ENCODE data around the gene VARS2.

VARS2 gene

DNA sequence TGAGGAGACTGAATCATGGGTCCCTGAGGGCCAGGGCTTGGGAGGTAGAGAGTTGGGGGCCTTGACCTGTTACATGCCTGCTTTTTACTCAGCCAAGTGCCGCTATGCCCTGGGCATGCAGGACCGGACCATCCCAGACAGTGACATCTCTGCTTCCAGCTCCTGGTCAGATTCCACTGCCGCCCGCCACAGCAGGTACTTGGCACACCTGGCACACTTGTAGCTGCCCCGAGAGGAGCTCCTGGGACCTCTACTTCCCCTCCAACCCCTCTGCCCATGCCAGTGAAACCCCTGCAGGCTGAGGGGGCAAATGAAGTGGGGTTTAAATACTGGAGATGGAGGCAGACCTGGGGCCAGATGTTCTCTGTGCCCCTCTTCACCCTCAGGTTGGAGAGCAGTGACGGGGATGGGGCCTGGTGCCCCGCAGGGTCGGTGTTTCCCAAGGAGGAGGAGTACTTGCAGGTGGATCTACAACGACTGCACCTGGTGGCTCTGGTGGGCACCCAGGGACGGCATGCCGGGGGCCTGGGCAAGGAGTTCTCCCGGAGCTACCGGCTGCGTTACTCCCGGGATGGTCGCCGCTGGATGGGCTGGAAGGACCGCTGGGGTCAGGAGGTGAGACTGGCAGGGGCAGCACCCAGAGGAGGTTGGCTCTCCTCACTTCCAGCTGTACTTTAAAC lies 25.1 kb upstream of the VARS2 start:
- no peaks in the 10 kb centered on the region for H3K9me3 ChIP-seq (ENCODE audit: severe bottlenecking)
- H3K4me3 ChIP-seq (ENCODE audit: low read depth, low read length) = no peak overlapping the region
- H3K27me3 ChIP-seq (ENCODE audit: insufficient read depth, low read depth, severe bottlenecking) = no peaks in the 10 kb centered on the region
- TF ChIP-seq, protein P1, sequence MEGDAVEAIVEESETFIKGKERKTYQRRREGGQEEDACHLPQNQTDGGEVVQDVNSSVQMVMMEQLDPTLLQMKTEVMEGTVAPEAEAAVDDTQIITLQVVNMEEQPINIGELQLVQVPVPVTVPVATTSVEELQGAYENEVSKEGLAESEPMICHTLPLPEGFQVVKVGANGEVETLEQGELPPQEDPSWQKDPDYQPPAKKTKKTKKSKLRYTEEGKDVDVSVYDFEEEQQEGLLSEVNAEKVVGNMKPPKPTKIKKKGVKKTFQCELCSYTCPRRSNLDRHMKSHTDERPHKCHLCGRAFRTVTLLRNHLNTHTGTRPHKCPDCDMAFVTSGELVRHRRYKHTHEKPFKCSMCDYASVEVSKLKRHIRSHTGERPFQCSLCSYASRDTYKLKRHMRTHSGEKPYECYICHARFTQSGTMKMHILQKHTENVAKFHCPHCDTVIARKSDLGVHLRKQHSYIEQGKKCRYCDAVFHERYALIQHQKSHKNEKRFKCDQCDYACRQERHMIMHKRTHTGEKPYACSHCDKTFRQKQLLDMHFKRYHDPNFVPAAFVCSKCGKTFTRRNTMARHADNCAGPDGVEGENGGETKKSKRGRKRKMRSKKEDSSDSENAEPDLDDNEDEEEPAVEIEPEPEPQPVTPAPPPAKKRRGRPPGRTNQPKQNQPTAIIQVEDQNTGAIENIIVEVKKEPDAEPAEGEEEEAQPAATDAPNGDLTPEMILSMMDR (IDR thresholded peaks at IDR 0.05; ENCODE audit: low read depth, low read length) = no peak
- peaks cover 59% of the 10 kb centered on the region for H3K36me3 ChIP-seq
- no peak for DNase-seq
- no peak overlapping the region for H3K27ac ChIP-seq

DNA sequence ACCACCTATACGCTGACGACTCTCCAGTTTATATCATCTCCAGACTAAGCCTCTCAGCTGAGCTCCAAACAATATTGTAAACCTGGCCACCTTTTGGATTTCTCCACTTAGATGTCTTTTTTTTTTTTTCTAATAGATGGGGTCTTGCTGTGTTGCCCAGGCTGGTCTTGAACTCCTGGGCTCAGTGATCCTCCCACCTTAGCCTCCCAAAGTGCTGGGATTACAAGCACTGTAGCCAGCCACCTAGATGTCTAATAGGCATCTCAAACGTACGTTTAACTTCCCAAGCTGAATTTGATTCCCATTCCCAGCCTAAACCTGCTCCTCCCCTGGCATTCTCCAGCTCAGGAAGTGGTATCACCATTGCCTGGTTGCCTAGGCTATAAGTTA lies 24.5 kb upstream of the VARS2 start:
- TF ChIP-seq, protein P1 (IDR thresholded peaks at IDR 0.05; ENCODE audit: low read depth, low read length) = no peak
- Histone ChIP-seq H3K27me3 (ENCODE audit: insufficient read depth, low read depth, severe bottlenecking) (no peaks in the 10 kb centered on the region), H3K4me3 (ENCODE audit: low read depth, low read length) (no peak overlapping the region), H3K36me3 (peaks cover 64% of the 10 kb centered on the region), H3K27ac (no peak overlapping the region), H3K9me3 (ENCODE audit: severe bottlenecking) (no peaks in the 10 kb centered on the region)
- DNase-seq = no peak

DNA sequence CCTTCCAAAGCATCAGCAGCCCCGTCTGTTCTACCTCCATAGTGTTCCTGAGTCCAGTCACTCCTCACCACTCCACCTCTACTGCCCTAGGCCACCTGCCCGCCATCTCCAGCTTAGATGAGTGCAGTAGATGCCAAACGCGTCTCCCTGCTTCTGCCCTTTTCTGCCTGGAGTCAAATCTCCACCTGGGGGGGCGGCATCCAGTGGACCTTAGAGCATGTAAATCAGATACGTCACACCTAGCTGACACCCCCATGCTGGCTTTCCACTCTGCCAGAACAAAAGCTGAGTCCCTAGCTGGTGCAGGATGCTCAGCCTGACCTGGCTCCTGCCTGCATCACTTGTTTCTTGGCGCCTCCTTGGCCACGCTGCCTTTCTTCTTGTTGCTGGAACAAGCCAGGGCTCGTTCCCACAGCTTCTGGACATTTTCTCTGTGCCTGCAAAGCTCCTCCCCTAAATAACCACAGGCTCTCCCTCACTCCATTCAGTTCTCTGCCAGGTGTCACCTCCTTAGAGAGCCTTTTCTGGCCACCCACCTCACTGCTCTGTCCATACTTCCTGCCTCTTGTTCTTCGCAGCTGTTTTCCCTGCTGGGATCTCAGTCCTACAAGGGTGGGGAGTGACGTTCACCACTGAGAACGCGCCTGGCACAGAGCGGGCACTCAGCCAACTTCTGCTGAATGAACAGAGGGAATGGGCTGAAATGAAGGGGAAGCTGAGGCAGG lies 24.0 kb upstream of the VARS2 start:
- TF ChIP-seq, protein P1 (IDR thresholded peaks at IDR 0.05; ENCODE audit: low read depth, low read length) = no peak
- H3K36me3 ChIP-seq = peaks cover 70% of the 10 kb centered on the region
- no peaks in the 10 kb centered on the region for H3K27me3 ChIP-seq (ENCODE audit: insufficient read depth, low read depth, severe bottlenecking)
- DNase-seq = no peak
- no peak overlapping the region for H3K27ac ChIP-seq
- no peaks in the 10 kb centered on the region for H3K9me3 ChIP-seq (ENCODE audit: severe bottlenecking)
- H3K4me3 ChIP-seq (ENCODE audit: low read depth, low read length) = no peak overlapping the region

DNA sequence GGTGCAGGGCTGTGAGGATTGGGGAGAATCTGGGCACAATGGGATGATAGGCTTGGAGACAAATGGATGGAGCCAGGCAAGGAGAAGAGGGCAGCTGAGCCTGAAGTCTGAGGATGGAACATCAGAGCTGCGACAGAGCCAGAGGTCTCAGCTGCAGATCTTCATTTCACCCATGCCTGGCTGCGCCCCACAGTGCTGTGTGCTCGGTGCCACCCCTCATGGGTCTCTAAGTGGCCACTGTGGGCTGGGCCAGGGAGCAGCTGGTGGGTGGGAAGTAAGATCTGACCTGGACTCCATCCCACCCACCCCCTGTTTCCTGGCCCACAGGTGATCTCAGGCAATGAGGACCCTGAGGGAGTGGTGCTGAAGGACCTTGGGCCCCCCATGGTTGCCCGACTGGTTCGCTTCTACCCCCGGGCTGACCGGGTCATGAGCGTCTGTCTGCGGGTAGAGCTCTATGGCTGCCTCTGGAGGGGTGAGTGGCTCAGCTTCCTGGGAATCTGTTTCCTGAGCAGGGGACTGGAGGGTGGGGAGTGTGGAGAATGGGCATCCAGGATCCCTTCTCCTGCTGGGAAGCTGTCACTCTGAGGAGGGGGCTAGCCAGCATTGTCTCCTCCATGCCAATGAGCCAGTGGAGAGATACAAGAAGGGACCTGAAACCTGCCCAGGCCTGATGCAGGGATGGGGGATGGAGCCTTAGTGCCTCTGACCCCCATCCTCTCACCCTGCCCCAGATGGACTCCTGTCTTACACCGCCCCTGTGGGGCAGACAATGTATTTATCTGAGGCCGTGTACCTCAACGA lies 23.2 kb upstream of the VARS2 start:
- H3K27ac ChIP-seq = no peak overlapping the region
- peaks cover 74% of the 10 kb centered on the region for H3K36me3 ChIP-seq
- TF ChIP-seq, protein P1 (IDR thresholded peaks at IDR 0.05; ENCODE audit: low read depth, low read length) = no peak
- no peaks in the 10 kb centered on the region for H3K9me3 ChIP-seq (ENCODE audit: severe bottlenecking)
- no peak overlapping the region for H3K4me3 ChIP-seq (ENCODE audit: low read depth, low read length)
- no peaks in the 10 kb centered on the region for H3K27me3 ChIP-seq (ENCODE audit: insufficient read depth, low read depth, severe bottlenecking)
- no peak for DNase-seq

DNA sequence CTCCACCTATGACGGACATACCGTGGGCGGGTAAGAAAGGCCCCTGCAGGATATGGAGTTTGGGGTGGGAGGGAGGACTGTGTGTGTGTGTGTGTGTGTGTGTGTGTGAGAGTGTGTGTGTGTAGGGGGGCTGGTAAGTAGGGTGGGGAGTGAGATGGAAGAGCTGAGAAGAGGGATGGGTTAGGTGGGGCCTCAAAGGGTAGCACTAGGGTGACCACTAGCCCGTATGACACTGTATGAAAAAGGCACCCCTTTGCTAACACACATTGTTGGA lies 22.7 kb upstream of the VARS2 start:
- Histone ChIP-seq H3K36me3 (peaks cover 79% of the 10 kb centered on the region), H3K9me3 (ENCODE audit: severe bottlenecking) (no peaks in the 10 kb centered on the region), H3K27me3 (ENCODE audit: insufficient read depth, low read depth, severe bottlenecking) (no peaks in the 10 kb centered on the region), H3K4me3 (ENCODE audit: low read depth, low read length) (no peak overlapping the region), H3K27ac (no peak overlapping the region)
- no peak for DNase-seq
- TF ChIP-seq, protein P1 (IDR thresholded peaks at IDR 0.05; ENCODE audit: low read depth, low read length) = no peak

All from WERI-Rb-1 (cell line).